GM18526 (cell line): Measurements from ENCODE around the gene NPHP4.

Experiments
- POLR2A ChIP-seq: IDR thresholded peaks from 3 replicates; pipeline ENCODE4 v1.6.1; 2011; ENCODE audit not compliant: insufficient read length; ENCODE audit errors: extremely low read depth

The NPHP4 gene

DNA sequence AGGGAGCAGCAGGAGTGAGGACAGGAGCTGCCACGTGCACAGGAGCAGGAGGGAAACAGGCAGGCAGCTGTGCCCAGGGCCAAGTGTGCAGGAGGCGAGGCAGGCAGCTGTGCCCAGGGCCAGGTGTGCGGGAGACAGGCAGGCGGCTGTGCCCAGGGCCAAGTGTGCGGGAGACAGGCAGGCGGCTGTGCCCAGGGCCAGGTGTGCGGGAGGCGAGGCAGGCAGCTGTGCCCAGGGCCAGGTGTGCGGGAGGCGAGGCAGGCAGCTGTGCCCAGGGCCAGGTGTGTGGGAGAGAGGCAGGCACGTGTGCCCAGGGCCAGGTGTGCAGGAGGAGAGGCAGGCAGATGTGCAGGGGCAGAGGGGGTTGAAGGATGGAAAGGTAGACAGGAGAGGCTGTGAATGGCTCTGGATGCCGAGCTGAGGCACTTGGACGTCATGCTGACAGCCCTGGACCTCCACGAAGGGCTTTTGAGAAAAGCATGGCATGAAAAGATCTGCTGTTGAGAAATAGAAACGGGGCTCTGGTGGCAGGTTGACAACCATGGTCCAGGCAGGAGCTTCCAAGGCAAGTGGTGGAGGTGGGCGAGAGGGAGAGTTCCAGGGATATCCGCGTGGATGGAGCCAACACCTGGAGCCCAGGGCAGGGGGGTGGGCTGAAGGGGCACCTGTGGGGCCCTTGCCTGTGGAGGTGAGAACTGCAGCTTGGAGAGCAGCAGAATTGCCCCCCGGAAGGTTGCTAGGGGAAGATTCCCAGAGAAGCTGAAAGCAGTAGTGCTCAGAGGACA, 19.1 kb upstream of the NPHP4 start:
- TF ChIP-seq POLR2A = no peak

DNA sequence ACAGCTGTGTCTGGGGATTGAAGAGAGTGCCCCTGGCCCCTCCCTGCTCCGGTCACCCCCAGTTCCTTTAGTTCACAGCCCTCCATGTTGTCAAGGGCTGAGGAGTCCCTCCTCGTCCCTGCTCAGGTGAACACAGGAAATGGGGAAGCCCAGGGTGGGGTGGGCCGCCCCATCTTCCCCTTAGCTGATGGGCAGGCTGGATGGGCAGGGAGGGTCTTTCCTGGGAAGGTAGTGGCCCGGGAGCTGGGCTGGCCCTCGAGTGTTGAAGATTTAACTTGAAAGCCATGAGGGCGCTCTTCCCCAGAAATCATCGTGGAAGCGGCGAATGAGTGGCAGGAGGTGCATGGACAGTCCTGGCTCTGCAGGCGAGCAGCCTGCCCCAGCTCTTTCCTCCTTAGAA, 18.3 kb upstream of the NPHP4 start:
- TF ChIP-seq POLR2A = no peak

DNA sequence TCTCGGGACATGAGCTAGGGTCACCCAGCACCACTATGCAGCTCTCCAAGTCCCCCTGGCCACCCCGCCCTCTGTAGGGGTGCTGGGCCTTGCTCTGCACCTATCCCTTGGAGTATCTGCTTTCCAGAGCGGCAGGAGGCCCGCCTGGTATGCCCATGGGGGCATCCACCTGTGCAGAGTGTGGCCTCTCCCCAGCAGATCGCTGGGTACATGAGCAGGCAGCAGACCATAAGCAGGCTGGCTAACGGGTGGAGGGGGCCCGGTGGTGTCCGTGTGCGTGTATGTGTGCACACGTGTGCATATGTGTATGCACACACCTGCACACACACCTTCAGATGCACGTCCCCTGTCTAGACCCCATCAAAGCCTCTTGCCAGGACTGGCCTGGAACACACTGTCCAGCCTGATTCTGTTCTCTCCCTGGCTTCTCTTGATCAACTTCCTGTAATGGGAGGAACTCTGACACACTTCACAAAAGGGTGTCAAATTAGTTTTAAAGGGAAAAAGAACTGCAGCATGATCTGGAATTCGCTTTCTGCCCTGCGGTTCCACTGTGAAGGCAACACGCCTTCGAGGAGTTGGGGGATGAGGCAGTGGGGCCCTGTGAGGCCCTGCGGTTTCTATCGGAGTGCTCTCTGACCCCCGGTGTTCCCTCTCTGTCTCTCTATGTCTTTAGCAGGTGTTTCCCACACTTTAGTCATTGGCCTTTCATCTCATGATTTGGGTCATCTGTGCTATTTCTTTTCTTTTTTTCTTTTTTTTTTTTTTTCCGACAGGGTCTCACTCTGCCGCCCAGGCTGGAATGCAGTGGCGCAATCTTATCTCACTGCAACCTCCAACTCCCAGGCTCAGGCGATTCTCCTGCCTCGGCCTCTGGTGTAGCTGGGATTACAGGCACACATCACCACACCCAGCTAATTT, 17.2 kb upstream of the NPHP4 start:
- no peak for TF ChIP-seq POLR2A

DNA sequence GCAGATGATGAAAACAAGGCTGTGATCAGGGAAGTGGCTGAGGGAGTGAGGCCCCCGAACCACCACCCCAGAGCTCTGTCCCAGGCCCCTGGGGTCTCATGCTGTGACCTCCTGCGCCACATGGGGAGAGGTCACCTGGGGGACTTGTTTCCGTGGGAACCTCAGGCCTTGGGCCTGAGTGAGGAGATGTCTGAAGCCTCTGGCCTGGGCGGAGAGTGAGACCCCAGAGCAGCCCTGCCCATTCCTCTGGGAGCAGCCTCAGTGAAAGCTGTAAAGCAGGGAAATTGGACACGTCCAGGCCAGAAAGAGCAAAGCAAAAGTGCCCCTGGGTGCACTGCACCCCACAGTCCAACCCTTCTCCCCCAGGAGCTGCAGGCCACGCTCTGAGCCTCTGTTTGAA, 16.5 kb upstream of the NPHP4 start:
- TF ChIP-seq POLR2A = no peak

DNA sequence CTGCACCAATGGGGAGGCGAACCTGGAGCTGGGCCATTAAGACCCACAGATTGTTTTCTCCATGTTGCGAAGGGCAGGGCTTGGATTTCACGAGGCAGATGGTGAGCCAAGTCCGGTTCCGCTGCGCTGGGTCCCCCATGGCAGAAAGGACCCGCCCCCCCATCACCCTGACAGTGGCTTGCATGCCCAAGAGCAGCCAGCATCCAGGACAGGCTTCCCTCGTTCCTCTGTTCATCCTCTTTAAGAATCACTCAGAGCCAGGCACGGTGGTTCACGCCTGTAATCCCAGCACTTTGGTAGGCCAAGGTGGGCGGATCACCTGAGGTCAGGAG, 15.8 kb upstream of the NPHP4 start:
- TF ChIP-seq POLR2A = no peak

DNA sequence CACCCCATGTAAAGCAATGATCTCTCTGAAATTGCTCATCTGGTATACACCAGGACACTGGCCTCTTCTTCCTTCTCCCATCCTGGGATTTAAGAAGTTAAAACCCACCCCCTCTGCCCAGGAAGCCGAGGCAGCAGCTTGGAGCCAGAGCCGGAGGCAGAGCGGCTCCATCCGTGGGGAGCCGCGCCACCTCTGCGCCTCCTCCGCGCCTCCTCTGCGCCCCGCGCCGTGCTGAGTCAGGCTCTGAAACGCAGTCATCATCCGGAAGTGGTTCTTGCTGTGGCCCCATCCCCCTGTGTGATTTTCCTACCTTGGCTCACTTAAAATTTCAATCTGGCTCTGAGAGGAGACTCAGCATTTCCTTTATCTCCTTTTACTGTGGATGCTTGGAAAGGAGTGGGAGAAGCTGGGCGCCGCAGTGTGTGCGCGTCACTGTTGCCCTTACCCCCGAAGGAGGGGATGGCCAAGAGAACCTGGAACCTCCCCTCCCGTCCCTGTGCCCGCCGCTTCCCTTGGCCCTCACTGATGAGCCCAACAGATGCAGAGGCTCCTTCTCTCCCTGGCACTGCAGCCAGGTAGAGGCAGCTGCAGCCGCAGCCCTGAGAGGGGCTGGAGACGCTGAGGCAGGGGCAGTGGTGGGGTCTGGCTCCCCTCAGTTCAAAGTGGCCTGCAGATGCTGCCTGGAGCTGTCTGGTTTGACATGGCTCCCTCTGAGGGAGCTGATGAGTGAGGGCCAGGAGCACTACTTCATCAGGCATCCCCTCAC, 15.3 kb upstream of the NPHP4 start:
- TF ChIP-seq POLR2A = no peak

DNA sequence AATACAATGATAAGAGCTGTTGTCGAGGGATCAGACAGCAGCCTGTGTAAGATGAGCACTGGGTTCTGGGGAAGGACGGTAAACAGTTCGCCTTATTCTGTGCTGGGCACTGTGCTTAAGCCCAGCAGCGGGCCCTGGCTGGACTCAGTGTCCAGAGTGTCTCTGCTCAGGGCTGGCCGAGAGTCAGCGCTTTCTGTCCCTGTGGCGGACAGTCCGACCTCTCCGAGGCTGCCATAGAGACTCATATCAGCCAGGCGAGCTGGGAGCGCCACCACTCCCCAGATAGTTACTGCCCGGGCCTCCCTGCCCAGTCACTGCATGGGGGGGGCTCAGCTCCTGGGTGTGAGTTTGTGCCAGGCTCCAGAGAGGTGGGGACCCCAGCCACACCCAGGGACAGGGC, 14.7 kb upstream of the NPHP4 start:
- no peak for TF ChIP-seq POLR2A

DNA sequence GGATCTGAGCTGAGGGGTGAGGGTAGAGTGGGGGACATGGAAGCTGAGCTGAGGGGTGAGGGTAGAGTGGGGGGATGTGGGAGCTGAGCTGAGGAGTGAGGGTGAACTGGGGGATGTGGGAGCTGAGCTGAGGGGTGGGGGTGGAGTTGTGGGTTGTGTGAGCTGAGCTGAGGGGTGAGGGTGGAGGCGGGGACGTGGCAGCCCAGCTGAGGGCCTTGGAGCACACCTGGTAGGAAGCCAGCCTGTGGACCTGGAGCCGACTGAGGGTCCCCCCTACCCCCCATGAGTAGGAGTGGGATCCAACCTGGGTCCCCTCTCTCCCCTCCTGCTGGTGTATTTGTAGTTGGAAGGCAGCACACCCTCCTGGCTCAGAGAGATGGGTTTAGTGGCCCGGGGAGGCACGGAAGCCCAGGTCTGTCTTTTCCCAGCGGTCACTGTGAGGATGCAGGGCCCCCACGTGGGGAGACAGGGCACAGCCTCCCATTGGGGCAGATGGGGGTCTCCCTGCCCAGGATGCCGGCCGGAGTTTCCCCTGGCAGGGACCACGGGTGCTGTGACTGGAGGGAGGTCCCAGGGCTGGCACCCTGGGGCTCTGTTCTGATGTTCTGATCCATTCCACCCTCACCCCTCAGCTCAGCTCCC, 13.2 kb upstream of the NPHP4 start:
- TF ChIP-seq POLR2A = no peak

DNA sequence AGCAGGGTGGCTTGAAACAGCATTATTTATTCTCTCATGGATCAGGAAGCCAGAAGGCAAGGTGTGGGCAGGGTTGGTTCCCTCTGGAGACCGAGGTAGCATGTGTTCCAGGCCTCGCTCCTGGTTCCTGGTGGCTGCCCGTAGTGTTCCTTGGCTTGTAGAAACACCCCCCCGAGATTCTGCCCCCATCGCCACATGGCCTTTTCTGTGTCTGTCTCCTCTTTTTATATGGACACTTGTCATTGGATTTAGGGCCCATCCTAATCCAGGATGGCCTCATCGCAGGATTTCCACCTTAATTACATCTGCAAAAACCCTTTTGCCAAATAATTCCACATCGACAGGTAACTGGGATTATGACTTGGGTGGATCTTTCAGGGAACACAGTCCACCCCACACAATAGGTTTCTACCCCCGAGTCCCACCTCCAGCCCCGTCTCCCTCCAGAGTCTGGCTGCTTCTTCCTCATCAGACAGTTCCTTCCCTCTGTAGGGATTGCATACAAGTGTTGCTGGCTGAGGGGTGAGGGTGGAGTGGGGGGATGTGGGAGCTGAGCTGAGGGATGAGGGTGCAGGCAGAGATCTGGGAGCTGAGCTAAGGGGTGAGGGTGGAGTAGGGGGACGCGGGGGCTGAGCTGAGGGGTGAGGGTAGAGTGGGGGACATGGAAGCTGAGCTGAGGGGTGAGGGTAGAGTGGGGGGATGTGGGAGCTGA, 12.3 kb upstream of the NPHP4 start:
- TF ChIP-seq POLR2A = no peak

DNA sequence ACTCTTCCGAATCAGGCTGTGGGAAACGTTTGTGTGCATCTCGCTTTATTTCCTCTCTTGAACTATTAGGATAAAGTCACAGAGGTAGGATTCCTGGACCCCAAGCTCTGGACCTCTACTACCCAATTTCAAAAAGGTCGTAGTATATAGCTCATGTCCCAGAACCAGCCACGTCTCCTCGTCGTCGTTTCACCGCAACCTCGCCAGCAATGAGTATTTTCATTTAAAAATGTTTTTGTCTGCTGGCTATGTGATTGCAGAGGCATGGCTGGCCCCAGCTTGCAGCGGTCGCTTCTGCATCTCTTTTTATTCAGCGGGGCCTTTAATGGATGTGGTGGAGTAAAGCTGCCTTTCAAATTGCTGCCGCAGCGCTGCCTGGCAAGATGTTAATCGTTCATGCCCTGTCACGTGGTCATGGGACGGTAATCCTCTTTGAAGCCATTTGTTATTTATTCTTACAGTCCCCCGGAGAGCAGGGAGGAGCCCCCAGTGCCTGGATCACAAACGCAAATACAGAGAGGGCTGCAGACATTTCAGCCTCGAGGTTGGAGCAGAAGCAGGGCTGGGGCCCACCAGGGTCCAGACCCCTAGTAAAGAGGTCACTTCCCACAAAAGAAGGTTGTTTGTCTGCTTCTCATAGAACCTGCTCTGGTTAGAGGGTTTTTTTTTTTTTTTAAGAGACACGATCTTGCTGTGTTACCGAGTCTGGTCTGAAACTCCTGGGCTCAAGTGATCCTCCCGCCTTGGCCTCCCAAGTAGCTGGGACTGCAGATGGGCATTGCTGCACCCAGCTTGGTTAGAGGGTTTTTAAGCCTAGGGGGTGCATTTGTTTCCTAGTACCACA, 11.6 kb upstream of the NPHP4 start:
- no peak for TF ChIP-seq POLR2A

DNA sequence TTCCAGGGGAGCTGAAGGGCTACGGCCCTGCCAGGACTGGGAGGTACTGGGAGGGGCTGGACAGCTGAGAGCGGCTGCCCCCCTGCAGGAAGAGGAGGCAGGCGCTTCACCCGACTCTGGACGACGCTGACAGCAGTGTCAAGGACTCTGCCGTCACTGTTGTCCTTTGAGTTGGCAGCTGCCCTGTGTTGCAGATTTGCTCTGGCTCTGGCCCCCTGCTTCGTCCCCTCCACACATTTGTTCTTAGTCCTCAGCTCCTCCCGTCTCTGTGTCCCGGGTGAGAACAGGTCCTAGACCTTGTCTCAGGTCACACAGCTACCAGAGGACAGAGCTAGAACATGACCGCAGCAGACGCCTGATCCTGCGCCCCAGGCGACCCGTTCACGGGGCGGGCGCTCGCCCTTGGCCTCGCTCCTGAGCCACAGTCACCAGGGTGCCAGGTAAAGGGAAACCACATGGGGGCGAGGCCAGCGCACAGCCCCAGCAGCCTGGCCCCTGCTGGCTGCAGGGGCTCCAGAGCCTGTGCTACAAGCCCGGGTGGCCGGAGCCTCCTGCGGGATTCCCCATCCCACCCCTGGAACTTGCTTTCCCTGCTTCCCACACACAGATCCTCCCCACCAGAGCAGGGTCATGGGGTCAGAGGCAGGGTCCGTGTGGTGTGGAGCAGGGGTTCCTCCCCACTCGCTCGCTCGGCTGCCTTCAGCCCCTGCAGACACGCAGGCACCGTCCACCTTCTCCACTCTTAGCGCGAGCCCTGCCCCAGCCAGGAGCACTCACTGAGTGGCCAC, 10.7 kb upstream of the NPHP4 start:
- no peak for TF ChIP-seq POLR2A

DNA sequence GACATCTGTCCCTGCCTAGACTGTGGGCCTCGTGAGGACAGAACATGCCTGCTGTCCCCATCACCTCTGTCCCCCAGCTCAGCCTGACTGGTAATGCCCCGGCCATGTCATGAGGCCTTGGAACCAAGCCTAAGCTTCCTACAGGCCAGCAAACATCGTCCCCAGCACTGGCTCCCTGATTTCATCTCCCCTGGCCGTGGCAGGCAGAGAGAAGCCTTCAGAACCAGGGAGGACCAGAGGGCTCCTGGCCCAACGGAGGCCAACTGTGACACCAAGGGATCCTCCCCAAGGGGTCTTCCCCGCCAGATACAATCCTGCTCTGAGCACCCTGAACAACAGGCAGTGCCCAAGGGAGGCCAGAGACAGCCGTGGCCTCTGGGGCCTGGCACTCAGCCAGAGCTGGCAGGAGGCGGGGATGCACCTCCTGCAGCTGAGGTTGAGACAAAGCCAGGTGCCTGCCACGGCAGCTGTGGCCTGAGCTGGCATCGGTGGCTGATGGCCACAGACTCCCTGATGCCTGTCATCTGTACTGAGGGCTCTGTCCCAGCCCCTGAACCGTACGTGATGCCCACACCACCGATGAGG, 9.9 kb upstream of the NPHP4 start:
- TF ChIP-seq POLR2A = no peak

DNA sequence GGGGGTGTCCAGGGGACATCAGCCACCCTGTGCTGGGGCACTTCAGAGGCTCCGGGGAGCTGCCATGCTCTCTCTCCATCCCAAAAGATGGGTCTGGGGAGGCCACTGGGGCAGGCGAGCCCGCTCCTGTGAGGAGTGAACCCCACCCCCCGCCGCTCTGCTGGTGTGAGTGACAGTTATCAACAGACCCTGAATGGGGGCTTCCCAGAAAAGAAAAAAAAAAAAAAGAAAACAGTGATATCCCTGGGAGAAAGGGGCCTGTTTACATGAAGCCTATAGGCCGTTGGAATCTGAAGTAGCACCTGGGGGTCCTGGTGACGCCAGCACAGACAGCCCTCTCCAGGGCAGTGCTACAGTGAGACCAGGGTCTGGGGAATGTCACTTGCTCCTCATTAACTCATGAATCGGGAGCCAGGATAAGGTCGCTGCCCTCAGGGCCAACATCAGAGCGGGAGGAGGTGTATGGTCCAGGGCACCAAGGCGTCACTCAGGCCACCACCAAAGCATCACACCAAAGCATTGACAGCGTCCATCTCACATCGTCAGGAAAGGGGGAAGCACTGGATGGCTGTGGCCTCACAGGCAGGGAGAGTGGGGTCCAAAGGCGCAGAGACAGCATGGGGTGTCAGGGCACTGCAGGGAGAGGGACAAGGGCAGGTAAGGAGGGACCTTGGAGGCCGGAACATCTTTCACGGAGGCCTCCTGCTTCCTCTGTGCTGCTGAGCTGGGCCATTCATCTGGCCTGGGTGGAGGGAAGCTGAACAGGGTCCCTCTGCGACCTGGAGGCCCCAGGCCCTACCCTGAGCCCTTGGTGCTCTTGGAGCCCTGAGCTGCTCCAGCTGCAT, 8.4 kb upstream of the NPHP4 start:
- TF ChIP-seq POLR2A = no peak
